Left hindlimb (tissue), 1 donor: ENCODE measurements around the gene AMT.
A peak's percentile ranks its signal among the peaks of the same experiment; 100 is the strongest.

Experiments used
- DNase-seq: peaks from one replicate; pipeline ENCODE4 v3.0.0-alpha.2; 2018

Gene AMT

GRCh38 chr3:49387721-49388120, 34.6 kb downstream of the AMT start:
- DNase-seq: no peak

- DNase-seq: no peak
These were observed 36.1 kb downstream of the AMT start for GRCh38 chr3:49386056-49386756.

- no peak for DNase-seq
These were observed 36.7 kb downstream of the AMT start for GRCh38 chr3:49385617-49386016.

GRCh38 chr3:49383387-49383786, 38.9 kb downstream of the AMT start:
- no peak for DNase-seq

GRCh38 chr3:49378249-49378895, 43.9 kb downstream of the AMT start:
- peak; percentile 57 for DNase-seq

GRCh38 chr3:49377483-49377882, 44.8 kb downstream of the AMT start:
- DNase-seq: no peak

- no peak for DNase-seq
These were observed 50.3 kb downstream of the AMT start for GRCh38 chr3:49371946-49372345.

GRCh38 chr3:49370585-49371290, 51.5 kb downstream of the AMT start:
- no peak for DNase-seq
